ENCODE measurements around the gene CCDC13. TPM values are rescaled to one million over a fixed set of nuclear protein-coding genes. Genes with fewer than 3 reads are reported as not detected.

CCDC13 gene
- polyA plus RNA-seq, 1 donor (not counting 4 experiments of a cell fraction or from before 2014, with no cell fraction given) = 0.21 TPM

- H3K4me2 ChIP-seq (ENCODE audit: control insufficient read depth, extremely low read depth, insufficient read depth, low read depth, low read length) = no peak overlapping the region
- DNase-seq (ENCODE audit: low read depth, low spot score) (no peak), FAIRE-seq (no peak)
- no peak overlapping the region for H3K27ac ChIP-seq (ENCODE audit: control insufficient read depth, insufficient read depth, low read length)
- no peak overlapping the region for H2AFZ ChIP-seq (ENCODE audit: control insufficient read depth, low read length)
- no peaks in the 10 kb centered on the region for H3K9me1 ChIP-seq (ENCODE audit: control insufficient read depth, extremely low read depth, insufficient read depth, low read length)
- peaks cover 21% of the 10 kb centered on the region for H3K79me2 ChIP-seq (ENCODE audit: control insufficient read depth, insufficient read depth, low read length)
- peaks cover 3% of the 10 kb centered on the region for H3K4me1 ChIP-seq (ENCODE audit: control insufficient read depth, extremely low read depth, insufficient read depth, low read length)
- H3K9ac ChIP-seq (ENCODE audit: control insufficient read depth, extremely low read depth, insufficient read depth, low read length) = no peak overlapping the region
- peaks cover 4 to 8% of the 10 kb centered on the region in 2 experiments for H3K36me3 ChIP-seq (ENCODE audit: control insufficient read depth in 2 of 2, extremely low read depth in 1 of 2, insufficient read depth in 2 of 2, low read length in 2 of 2)
- dilution Hi-C loops (cut with MboI; ENCODE audit: extremely low pct_ligation_motif_present, low sequenced_read_pairs) = no loop called here
- H3K27me3 ChIP-seq (ENCODE audit: control insufficient read depth, extremely low read depth, insufficient read depth, low read length) = no peaks in the 10 kb centered on the region
- TF ChIP-seq EZH2 (IDR thresholded peaks at IDR 0.05; ENCODE audit: low read length) (no peak), CTCF (optimal IDR thresholded peaks at IDR 0.05 in 1 of 3, IDR thresholded peaks at IDR 0.05 in 1 of 3, conservative IDR thresholded peaks at IDR 0.05 in 1 of 3; ENCODE audit: extremely low read depth in 1 of 3, insufficient read depth in 2 of 3, low read length in 3 of 3) (no peak)
- no peaks in the 10 kb centered on the region for H3K9me3 ChIP-seq (ENCODE audit: control insufficient read depth, low read depth, low read length)
- no peak overlapping the region for H3K4me3 ChIP-seq (ENCODE audit: control insufficient read depth in 2 of 3, extremely low read depth in 1 of 3, insufficient read depth in 2 of 3, low read depth in 1 of 3, low read length in 3 of 3)
- no peaks in the 10 kb centered on the region for H4K20me1 ChIP-seq (ENCODE audit: control insufficient read depth, extremely low read depth, insufficient read depth, low read length)
These were observed 13.6 kb upstream of the CCDC13 start for GRCh38 chr3:42786631-42787030.

- no peak for TF ChIP-seq EZH2 (IDR thresholded peaks at IDR 0.05; ENCODE audit: low read length)
- TF ChIP-seq CTCF (optimal IDR thresholded peaks at IDR 0.05 in 1 of 3, IDR thresholded peaks at IDR 0.05 in 1 of 3, conservative IDR thresholded peaks at IDR 0.05 in 1 of 3; ENCODE audit: extremely low read depth in 1 of 3, insufficient read depth in 2 of 3, low read length in 3 of 3) = no peak
- H3K9me3 ChIP-seq (ENCODE audit: control insufficient read depth, low read depth, low read length) = no peaks in the 10 kb centered on the region
These were observed 13.2 kb upstream of the CCDC13 start for GRCh38 chr3:42786212-42786611.

More at GRCh38 chr3:42786212-42786611, 13.2 kb upstream of the CCDC13 start:
- Histone ChIP-seq H3K4me1 (ENCODE audit: control insufficient read depth, extremely low read depth, insufficient read depth, low read length) (peaks cover 3% of the 10 kb centered on the region), H3K9ac (ENCODE audit: control insufficient read depth, extremely low read depth, insufficient read depth, low read length) (no peak overlapping the region), H3K4me3 (ENCODE audit: control insufficient read depth in 2 of 3, extremely low read depth in 1 of 3, insufficient read depth in 2 of 3, low read depth in 1 of 3, low read length in 3 of 3) (no peak overlapping the region), H2AFZ (ENCODE audit: control insufficient read depth, low read length) (no peak overlapping the region), H3K4me2 (ENCODE audit: control insufficient read depth, extremely low read depth, insufficient read depth, low read depth, low read length) (no peak overlapping the region), H4K20me1 (ENCODE audit: control insufficient read depth, extremely low read depth, insufficient read depth, low read length) (no peaks in the 10 kb centered on the region), H3K36me3 (ENCODE audit: control insufficient read depth in 2 of 2, extremely low read depth in 1 of 2, insufficient read depth in 2 of 2, low read length in 2 of 2) (peaks cover 4 to 8% of the 10 kb centered on the region in 2 experiments), H3K9me1 (ENCODE audit: control insufficient read depth, extremely low read depth, insufficient read depth, low read length) (no peaks in the 10 kb centered on the region), H3K27me3 (ENCODE audit: control insufficient read depth, extremely low read depth, insufficient read depth, low read length) (no peaks in the 10 kb centered on the region), H3K79me2 (ENCODE audit: control insufficient read depth, insufficient read depth, low read length) (peaks cover 18% of the 10 kb centered on the region), H3K27ac (ENCODE audit: control insufficient read depth, insufficient read depth, low read length) (no peak overlapping the region)
- no peak for FAIRE-seq
- DNase-seq (ENCODE audit: low read depth, low spot score) = no peak
- dilution Hi-C loops (cut with MboI; ENCODE audit: extremely low pct_ligation_motif_present, low sequenced_read_pairs) = no loop called here
